M059J (cell line): ENCODE data around the gene RIMS1. TPM values are rescaled to one million over a fixed set of nuclear protein-coding genes. Genes with fewer than 3 reads are reported as not detected.

ENCODE experiments used
- DNase-seq: peaks from one replicate; pipeline ENCODE4 v3.0.0-alpha.2; 2012; ENCODE audit warnings: low read depth
- total RNA-seq: library from RNA; depleted of rRNA; stranded (reverse); fragments of >200 nt; shearing (Covaris generic); gene quantifications from 2 replicates; pipeline ENCODE4 v1.2.3, GENCODE V29; 2014

RIMS1 gene
- total RNA-seq, 1 experiment from 2014 or later, result 0.34 TPM

DNA sequence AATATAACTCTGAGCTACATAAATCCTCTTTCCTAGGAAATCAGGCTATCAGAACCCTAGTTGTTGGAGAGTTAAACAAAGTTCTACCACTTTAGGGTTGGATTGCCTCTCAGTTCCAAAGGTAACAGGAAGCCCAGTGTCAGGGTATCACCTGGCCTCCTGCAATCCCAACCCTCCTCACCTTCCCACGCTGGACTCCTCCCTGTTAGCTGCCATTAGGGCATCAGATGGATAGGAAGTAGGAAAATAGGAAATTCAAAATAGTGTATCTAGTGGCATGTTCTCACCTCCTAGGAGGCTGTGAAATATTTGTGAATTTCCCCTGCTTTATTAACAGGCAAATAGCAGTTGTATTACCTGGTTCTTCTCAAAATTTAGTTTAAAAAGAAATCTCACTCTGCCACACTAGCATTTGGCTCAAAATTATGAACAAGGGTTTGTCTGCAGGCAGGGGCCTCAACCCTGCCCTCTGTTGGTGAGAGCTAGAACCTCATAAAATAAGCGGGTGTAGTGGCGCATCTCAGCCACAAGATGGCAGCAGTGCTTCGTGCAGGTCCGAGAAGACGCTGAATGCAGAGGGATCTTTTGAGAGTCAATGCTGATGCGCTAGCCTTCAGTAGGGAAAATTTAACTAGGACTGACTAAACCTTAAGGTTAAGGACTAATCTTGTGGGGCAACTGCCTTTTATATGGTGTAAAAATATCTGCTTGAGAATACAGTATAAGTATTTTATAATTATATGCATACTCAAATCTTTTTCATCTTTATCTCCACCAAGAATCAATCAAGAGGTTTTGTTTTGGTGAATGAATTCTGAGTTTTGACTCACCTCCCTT lies 525.7 kb downstream of the RIMS1 start:
- DNase-seq, result peak; percentile 77

DNA sequence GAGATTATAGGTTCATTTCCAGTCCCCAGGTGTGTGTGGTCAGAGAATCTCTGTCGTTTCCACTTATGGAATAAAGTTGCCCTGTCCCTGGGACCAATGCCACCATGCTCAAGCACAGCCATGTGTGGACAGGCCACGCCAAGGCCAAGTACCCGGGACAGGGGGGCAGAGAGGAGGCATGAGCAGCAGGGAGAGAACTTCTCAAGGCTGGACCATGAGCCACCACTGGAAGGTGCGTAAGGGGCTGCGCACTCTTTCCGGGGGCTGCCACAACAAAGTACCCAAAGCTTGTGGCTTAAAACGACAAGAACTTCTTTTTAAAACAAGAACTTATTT lies 526.3 kb downstream of the RIMS1 start:
- DNase-seq, result no peak

- DNase-seq, result no peak
These were observed 527.5 kb downstream of the RIMS1 start for GRCh38 chr6:72413884-72414283.

DNA sequence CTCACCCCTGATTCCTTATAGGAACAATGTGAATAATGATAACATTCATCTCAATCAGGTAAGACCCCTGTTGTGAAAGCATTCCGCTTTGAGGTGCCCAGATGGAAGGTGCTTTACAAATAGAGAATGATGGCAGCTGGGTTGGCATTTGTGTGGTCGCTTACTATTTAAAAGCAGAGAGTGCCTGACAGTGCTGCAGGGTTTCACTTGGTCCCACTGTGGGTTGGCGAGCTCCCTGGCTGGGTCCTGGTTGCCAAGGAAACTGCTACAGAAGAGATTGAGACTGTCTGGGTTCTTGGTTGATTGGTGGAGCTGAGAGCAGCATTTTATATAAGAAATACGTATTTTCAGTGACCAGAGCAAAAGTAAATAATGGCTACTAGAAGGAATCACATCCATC lies 528.3 kb downstream of the RIMS1 start:
- DNase-seq, result no peak

- no peak for DNase-seq
These were observed 530.6 kb downstream of the RIMS1 start for GRCh38 chr6:72416744-72417465.

DNA sequence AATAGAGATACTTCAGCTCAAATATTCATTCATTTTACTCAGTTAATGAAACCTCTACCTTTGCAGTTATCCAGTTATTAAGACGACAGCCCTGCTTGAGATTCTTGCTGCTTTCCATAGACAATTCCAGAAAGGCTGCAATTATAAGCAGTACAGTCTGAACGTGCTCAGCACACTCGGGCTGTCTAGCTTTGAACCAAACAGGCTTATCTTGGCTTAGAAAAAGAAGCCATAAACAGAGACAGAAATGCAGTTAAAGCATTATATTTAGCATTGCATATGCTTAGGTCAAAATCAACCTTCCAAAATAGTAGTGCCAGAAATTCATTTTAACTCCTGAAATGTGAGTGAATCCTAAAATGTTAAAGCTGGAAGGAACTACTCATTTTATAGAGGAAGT lies 531.4 kb downstream of the RIMS1 start:
- no peak for DNase-seq

GRCh38 chr6:72418495-72418894 lies 532.1 kb downstream of the RIMS1 start:
- DNase-seq, result peak; percentile 76

DNA sequence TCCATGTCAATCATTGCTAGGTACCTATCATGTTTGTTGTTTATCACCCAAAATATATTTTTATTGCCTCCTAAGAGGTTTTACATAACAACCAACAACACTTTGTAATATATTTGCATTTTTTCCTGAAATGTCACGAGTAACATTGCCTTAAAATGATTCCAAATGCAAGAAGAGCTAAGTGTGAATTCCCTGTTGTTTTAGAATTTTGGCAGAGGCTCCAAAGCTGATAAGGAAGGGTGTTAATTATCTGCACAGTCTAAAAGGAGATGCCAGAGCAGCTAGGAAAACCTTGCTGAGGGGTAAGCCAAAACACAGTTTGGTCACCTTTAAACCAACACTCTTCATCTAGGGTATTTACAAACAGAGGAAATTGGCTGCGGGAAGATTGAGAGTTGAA lies 533.6 kb downstream of the RIMS1 start:
- no peak for DNase-seq

- DNase-seq, result no peak
These were observed 534.1 kb downstream of the RIMS1 start for GRCh38 chr6:72420409-72420808.

- peak; percentile 48 for DNase-seq
These were observed 535.0 kb downstream of the RIMS1 start for GRCh38 chr6:72421387-72421786.

- peak; percentile 95 for DNase-seq
These were observed 535.8 kb downstream of the RIMS1 start for GRCh38 chr6:72422171-72422570.

DNA sequence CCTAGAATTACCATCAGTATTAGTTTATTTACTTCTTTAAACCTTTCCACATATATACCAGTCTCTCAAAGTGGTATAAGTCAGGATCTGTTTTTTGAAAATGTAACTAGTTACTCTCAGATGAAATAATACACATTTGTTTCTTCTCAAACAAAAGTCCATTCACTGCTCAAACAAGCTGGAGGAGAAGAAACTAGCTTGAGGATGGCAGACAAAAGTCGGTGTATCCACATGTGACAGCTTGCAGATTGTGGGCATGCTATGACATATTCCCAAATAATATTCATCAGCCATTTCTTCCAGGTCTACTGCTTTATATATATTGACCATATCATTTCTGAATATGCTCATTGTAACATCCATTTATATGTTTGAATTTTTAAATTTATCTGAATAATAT lies 538.1 kb downstream of the RIMS1 start:
- no peak for DNase-seq

DNA sequence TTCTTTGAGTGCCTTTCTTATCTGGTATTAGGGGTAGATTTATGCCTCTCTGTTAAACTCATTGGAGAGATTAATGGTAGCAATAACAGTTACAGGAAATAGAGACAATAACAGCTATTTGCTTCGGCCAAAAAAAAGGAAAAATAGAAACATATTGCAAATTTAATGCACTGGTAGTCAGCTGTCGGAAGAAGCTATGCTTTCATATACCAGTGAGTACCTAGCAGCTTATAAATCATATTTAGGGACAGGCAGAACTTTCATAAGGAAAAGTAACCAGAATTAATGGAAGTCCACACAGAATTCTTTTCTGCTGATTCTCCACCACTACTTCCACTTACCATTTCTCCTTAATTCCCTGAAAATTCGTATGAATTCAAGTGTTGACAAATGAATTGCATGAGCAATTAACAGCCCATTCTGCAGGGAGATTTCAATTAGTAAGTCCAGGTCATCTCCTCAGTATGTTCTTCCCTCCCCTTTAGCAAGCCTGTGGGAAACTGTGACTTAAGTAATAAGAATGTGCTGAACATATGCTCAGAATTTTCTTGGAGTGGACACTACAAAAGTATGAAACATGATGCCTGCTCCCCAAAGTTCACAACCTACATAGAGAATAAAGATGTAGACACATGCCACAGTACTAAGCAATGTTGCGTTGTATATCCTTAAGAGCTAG lies 538.8 kb downstream of the RIMS1 start:
- DNase-seq, result peak; percentile 84

GRCh38 chr6:72440611-72441010 lies 554.3 kb downstream of the RIMS1 start:
- DNase-seq, result no peak

GRCh38 chr6:72446430-72446829 lies 560.1 kb downstream of the RIMS1 start:
- peak; percentile 20 for DNase-seq
